ENCODE measurements around the gene C4orf33.
"Not testable (repeated sequence)": the region's sequence is repeated elsewhere in the genome, so short reads cannot be mapped to it uniquely, and the experiment has no call there.

C4orf33 gene
- 11.8 to 16.1 reads per million in 2 donors for total RNA-seq

- peak; percentile 33 to 90 (median 64) for DNase-seq
These were observed at the start of gene C4orf33 for GRCh38 chr4:129095811-129096454. Gene C4orf33 (plus strand): TSS chr4:129096152. CDS start chr4:129102611, 6,459 bp downstream.

GRCh38 chr4:129059028-129059427 is 36.9 kb upstream of the C4orf33 start:
- no peak for DNase-seq

- no peak for DNase-seq
These were observed 33.4 kb upstream of the C4orf33 start for GRCh38 chr4:129062580-129062979.

GRCh38 chr4:129063640-129064039 is 32.3 kb upstream of the C4orf33 start:
- DNase-seq, result no peak

DNA sequence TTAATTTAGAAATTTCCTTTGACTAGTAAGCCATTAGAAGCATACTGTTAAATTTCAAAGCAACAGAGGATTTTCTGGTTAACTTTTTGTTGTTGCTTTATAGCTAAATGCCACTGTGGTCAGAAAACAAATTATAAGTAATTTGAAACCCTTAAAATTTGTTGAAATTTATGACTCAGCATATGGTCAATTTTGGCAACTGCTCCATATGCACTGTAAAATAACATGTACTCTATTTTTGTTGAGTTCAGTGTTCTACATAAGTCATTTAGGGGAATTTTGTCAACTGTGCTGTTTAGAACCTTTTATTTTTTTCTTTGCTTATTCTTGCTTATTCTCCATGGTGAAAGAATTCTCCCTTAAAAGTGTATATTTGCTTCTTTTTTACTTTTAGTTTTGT is 31.2 kb upstream of the C4orf33 start:
- DNase-seq, result no peak

GRCh38 chr4:129069537-129069936 is 26.4 kb upstream of the C4orf33 start:
- not testable (repeated sequence) for DNase-seq

- DNase-seq, result no peak
These were observed 18.6 kb upstream of the C4orf33 start for GRCh38 chr4:129077326-129077725.

GRCh38 chr4:129080129-129080528 is 15.8 kb upstream of the C4orf33 start:
- DNase-seq, result no peak

DNA sequence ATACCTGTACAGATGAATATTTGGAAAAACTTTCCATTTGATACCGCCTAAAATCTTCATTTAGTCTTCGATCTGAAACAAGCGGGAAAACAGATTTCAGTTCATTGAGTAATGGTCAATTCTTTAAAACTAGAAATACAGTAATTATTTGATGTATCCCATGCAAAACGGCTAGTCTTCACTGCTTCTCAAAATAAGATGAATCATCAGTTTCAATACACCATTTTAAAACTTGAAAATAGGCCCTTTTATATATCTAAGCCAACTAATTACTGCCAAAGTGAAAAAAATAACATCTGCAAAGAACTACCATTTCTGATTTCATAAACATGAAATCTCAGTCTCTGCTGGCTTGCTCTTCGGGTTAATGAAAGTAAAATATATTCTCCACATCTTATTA is 13.7 kb upstream of the C4orf33 start:
- no peak for DNase-seq

- DNase-seq, result no peak
These were observed 10.5 kb upstream of the C4orf33 start for GRCh38 chr4:129085472-129085871.

GRCh38 chr4:129087516-129087915 is 8.4 kb upstream of the C4orf33 start:
- no peak for DNase-seq

DNA sequence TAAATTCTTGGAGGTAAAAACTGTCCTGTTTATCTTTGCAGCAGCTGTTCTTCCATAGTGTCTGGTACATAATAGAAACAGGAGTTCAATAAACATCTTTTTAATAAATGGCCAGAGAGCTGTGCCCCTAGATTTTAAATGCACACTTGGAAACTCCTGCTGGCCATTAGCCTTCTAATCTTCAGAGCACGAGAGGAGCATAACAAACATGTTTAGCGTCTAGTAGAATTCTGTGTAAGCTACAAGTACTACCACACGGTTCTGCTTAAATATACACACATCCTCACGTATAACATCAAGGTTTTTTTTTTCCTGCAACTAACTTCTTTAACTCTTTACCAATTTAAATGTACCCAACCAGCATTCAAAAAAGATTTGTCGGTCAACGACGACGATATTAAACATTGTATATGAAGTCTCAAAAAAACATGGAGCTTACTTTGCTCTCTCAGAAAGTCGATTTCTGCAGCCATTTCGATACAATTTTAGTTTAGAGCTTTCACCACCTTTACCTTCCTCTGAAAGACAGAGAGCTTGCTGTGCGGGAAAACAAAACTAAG is 3.2 kb upstream of the C4orf33 start:
- no peak for DNase-seq

- DNase-seq, result peak; percentile 85 to 98 (median 94)
These were observed 2.6 kb upstream of the C4orf33 start, which contains the start of gene SCLT1 for GRCh38 chr4:129093191-129093920. Gene SCLT1 (minus strand): TSS chr4:129093539. CDS start chr4:129093103, 436 bp downstream.

DNA sequence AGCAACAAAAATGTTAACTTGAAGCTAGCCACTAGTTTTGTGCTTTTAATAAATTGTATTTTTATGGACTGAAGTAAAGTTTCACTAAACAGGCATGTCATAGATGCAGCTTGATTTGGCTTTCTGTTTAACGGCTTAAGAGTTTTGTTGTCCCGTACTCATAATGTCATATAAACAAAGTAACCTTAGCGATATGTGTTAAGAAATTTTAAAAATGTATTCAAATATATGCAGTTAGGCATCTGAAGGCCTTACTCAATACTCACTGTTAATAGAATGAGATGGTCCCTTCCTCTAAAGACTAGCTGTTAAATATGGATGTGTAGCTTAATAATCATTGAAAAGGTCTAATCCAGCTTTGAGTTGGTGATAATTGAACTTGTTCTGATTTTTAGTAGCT is 1.6 kb upstream of the C4orf33 start:
- peak in 1 of 5 experiments; percentile 13 for DNase-seq

GRCh38 chr4:129098531-129099001 is 2.6 kb downstream of the C4orf33 start:
- no peak for DNase-seq

- no peak for DNase-seq
These were observed 14.2 kb downstream of the C4orf33 start for GRCh38 chr4:129109965-129110824.

GRCh38 chr4:129110931-129111330 is 15.0 kb downstream of the C4orf33 start:
- DNase-seq, result no peak

- no peak for DNase-seq
These were observed 16.0 kb downstream of the C4orf33 start for GRCh38 chr4:129111919-129112318.

GRCh38 chr4:129113434-129113833 is 17.5 kb downstream of the C4orf33 start:
- no peak for DNase-seq

GRCh38 chr4:129113919-129114318 is 18.0 kb downstream of the C4orf33 start:
- no peak for DNase-seq

GRCh38 chr4:129117705-129118104 is 21.8 kb downstream of the C4orf33 start:
- no peak for DNase-seq

GRCh38 chr4:129126614-129127013 is 30.7 kb downstream of the C4orf33 start:
- not testable (repeated sequence) for DNase-seq

DNA sequence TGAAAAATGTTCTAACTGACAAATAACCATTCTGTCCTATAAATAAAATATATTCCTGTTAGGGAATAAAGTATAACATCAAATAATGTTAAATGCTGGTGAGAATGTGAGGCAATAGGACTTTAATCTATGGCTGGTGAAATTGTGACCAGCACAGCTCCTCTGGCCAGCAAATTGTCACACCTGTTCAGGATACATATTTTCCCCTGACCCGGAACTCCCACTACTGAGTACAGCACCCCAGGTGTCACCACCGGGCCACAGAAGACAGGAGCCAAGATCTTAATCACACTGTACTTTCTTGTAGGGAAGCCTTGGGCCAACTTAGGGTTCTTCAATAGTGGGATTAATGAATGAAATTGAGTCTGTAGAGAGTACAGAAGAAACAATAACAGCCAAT is 33.2 kb downstream of the C4orf33 start:
- DNase-seq, result no peak

All from T-helper 2 cell (primary cell).